GM12891 (cell line): ENCODE results near the gene WFDC5.

Experiments used
- PAX5 ChIP-seq: IDR thresholded peaks from 2 replicates; pipeline ENCODE4 v1.6.1; 2011; ENCODE audit warnings: low read length, moderate library complexity, mild to moderate bottlenecking; ENCODE audit not compliant: insufficient read depth, severe bottlenecking
- POLR2A ChIP-seq: IDR thresholded peaks from 2 replicates; pipeline ENCODE4 v1.6.1; 2011; ENCODE audit warnings: low read depth, low read length, control low read depth
- POLR2AphosphoS5 ChIP-seq: IDR thresholded peaks from 2 replicates; pipeline ENCODE4 v1.6.1; 2011; ENCODE audit warnings: low read depth, low read length, control low read depth
- POU2F2 ChIP-seq: IDR thresholded peaks from 2 replicates; pipeline ENCODE4 v1.6.1; 2011; ENCODE audit warnings: low read depth, mild to moderate bottlenecking, control low read depth, low read length, moderate library complexity
- SPI1 ChIP-seq: IDR thresholded peaks from 2 replicates; pipeline ENCODE4 v1.6.1; 2011; ENCODE audit warnings: low read depth, low read length, control low read depth
- TAF1 ChIP-seq: IDR thresholded peaks from 2 replicates; pipeline ENCODE4 v1.6.1; 2011; ENCODE audit warnings: low read depth, low read length, control low read depth

DNA sequence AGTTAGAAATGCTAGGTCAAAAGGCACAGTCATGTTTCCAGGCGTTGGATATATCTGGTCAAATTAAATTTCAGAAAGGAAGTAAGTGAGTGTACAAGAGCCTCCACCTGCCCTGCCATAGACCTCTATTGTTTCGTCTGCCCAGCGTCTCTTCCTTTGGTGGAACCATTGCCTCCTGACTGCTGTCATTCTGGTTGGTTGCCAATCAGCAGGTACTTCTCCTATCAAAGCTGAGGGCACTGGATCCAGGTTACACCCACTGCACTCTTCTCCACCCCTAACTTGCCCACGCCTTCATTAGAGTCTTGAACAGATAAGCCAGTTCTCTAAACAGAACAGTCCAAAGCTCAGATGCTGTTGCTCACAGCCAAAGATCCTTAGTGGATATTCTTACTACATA lies 2.6 kb upstream of the WFDC5 start:
- TF ChIP-seq POU2F2 (no peak), POLR2AphosphoS5 (no peak), POLR2A (no peak), TAF1 (no peak), SPI1 (no peak), PAX5 (no peak)
